ENCODE measurements around the gene TIGAR.

TIGAR gene

DNA sequence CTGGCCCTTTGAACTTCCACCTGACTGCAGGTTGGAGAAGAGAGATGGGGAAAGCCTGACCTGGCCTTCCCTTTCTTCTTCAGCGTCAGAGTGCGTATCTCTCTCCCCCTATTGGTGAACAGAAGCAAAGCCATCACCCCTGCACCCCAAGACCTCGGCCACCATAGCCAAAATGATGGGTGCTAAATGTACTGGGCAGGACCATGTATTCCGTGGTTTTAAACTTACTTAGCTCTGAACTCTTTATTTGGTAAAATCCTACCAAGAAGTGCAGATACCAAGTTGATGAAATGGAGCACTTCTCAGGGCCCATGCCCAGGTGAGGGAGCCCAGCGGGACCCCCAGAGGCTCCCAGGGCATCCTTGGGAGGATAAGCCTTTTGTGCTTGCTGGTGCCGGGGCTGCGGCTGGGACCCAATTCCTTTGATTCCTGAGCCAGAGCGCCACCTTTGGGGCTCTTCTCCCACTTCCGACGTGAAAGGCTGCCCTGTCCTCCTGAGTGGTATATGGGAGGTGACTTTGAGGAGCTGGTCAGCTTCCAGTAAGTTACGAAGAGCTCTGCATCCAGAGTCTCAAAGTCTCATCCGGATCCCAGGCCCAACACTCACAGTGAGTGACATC, 38.0 kb upstream of the TIGAR start:
- no peak for DNase-seq (ENCODE audit: low spot score)

DNA sequence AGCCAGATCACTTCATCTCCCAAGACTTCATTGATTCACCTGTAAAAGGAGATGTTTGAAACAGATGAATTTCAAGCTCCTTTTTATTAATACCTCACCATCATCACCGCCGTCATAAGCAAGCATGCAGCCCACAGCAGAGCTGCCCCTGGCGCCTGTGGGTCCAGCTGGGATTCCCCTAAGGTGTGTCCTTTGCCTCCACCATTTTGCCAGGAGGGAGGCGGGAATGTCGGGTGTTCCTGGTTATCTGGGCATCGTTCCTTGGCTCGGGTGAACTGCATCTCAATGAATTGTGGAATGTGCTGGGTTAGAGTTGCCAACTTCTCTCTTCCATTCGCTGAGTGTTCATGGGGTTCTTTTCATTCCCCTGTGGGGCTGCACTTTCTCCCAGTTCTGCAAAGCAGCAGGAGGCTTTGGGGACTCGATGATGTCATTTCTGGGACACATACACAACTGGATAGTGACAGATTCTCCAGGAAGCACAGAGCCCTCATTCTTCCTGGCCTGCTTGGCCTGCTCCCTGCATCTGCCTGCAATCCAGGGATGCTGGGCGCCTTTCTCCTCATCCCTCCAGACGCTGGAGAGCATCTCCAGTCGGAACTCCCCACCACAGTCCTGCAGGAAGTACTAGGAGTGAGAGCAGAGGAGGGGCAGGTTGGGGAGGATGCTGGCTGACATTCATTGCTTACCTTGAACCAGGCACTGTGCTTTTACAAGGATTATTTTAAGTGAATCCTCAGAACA, 37.3 kb upstream of the TIGAR start:
- DNase-seq (ENCODE audit: low spot score), result no peak

DNA sequence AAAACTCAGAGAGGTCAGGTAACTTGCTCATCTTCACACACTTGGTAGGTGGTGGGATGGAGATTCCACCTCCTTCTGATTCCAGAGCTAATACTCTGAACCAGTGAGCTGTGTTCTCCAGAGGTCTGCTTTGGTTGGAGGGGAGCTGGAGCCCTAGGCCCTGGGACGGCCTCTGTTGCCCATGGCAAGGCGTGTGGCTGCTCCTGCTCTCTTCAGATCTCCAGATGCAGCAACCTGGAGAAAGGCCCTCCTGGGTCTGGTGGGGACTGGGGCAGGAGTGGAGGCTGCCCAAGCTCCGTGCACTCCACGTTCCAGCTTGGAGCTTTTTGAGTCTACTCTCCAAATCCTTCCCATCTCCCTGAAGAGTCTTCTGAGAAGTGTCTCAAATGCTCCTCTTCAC, 36.7 kb upstream of the TIGAR start:
- DNase-seq (ENCODE audit: low spot score), result no peak

DNA sequence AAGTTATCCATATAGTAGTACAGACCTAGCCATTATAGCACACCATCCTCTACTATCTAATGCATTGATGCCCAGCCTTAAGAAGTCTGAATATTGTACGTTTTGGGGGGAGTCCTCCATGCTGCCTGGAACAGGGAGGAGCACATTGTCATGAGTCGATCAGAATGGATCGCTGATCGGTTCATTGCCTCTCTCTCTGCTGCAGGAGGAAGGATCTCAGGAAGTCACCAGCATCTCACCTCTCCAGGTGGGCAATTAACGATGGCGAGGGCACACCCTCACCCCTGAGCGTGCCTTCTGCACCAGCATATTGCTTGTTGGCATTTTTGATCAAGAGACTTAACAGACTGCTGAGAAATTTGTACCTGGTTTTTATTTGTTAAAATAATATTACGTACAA, 35.9 kb upstream of the TIGAR start:
- DNase-seq (ENCODE audit: low spot score), result no peak

DNA sequence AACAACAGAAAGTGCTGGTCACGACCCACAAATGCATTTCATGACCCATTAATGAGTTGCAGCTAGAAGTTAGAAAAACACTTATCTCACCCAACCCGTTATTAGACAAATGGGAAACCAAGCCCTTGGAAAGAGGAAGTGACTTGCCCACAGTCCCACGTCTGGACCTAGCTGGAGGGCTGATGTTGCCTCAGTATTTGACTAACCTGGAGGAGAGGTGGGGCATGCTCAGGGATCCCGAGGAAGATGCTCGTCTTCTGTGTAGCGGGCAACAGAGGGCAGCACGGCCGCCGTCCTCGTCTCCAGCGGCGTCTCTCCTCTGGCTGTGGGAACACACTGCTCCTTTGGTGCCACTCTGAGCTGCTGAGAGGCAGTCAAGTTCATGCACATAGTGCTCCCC, 34.8 kb upstream of the TIGAR start:
- DNase-seq (ENCODE audit: low spot score), result no peak

DNA sequence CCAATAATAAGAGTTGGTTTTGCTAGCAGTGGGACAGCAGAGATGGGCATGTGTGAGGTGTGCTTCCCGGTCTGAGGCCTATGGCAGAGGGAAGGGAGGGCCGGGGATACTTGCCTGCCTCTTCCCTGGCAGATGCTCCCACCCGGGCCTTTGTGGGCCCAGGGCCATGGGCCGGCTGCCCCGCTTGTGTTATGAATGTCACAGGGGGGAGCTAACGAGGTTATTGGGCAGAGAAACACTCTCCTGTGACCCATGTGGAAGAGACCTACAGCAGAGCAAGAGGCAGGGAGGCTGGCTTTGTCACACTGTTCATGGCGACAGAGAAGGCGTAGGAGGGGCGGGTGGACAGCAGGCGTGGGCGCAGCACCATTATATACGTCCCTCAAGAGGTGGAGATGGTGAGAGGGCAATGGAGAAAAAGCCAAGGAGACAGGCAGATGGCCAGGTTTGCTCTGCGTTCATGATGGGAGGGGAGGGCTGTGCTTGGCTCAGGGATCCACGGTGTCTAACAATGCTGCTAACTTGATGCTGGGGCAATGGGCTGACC, 34.2 kb upstream of the TIGAR start:
- DNase-seq (ENCODE audit: low spot score), result no peak

DNA sequence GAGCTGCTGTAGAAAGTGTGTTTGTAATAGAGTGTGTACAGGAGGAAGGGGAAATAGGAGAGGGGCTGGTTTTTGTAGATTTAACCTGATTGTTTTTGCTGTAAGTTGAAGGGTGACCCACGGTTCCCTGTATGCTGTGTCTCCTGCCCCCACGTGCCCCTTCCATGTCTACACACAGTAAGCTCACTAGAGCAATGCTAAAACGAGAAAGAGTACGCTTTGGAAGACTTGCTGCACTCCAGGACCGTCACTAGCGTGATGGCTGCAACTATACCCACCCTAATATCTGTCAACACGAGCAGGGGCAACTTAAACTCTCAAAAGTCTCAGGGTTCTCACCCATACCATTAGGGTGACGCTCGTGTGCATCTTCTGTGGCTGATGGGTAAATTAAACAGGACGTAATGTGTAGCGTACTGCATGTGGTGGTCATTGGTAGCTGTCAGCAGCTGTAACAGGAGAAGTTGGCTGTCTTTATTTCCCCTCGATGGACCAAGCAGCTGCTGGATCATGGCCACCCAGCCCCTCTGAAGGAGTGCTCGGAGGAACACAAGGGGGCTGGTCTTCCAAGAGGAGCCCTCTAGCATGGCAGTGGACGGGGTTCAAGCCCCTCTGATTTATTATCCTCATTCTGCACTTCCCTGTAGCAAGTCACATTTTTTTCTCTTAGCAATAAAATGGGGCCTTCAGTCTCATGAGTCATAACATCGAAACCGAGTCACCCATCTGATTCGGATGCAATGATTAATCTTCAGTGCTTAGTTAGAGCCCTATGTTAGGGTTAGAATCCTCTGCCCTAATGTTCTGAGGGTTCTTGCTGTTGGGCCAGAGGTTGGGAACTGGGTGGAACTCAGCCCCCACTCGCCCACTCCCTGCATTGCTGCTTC, 33.4 kb upstream of the TIGAR start:
- DNase-seq (ENCODE audit: low spot score), result no peak

DNA sequence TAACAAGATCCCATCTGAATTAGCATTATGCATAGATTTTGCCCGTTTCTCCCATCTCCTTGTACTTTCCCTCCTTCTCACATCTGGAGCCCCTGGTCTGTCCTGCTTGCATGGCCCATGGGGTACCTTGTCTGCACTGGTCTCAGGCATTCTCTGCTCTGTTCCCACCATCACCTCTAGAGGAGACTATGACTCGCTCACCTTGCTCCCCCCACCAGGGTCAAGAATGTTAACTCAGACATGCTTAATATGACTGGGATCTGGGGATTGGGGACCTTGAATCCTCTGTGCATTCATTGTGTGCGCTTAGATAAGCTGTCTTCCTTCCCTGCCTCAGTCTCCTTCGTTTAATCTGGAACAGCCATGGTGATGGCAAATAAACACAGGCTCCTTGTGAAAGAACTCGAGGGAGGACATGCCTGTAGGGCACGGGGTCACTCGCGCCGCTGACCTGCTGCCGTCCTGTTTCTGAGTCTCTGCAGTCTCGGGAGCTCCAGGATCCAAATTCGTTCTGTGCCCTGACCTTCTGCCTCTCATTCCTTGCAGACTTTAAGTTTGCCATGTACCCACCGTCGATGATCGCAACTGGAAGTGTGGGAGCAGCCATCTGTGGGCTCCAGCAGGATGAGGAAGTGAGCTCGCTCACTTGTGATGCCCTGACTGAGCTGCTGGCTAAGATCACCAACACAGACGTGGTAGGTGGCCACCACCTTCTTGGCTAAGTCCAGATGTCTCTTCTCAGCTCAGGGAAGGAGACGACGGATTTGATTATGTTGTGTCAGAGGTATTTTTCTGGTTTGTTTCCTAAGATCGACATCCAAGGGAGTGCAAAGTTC, 32.5 kb upstream of the TIGAR start:
- no peak for DNase-seq (ENCODE audit: low spot score)

DNA sequence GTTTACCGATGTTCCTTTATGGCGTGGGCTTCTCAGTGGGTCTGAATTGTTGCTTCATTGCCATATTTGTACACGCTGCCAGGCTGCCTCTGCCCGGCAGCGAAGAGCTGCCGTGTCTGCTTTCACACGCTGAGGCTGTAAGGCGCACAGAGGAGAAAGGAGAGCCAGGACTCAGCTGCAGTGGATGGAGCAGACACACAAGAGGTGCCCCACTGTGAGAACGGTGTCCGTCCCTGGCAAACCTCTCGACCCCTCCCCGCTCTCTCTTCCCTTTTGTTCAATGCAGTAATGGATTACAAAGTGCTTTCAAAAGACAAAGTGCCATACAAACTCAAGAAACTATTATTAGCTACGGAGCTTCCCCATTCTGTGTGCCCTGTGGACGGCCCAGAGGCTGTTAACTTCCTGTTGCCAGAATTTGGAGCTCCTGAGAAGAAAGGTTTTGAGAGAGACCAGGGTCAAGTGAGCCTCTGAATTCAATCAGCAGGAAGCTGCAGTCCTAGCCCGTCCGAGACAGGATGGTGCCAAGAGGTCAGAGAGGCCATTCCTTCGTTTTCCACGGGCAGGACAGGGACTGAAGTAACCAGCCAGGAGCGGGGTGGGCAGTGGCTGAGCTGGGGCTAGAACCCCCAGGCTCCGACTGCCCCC, 31.7 kb upstream of the TIGAR start:
- DNase-seq (ENCODE audit: low spot score), result no peak

DNA sequence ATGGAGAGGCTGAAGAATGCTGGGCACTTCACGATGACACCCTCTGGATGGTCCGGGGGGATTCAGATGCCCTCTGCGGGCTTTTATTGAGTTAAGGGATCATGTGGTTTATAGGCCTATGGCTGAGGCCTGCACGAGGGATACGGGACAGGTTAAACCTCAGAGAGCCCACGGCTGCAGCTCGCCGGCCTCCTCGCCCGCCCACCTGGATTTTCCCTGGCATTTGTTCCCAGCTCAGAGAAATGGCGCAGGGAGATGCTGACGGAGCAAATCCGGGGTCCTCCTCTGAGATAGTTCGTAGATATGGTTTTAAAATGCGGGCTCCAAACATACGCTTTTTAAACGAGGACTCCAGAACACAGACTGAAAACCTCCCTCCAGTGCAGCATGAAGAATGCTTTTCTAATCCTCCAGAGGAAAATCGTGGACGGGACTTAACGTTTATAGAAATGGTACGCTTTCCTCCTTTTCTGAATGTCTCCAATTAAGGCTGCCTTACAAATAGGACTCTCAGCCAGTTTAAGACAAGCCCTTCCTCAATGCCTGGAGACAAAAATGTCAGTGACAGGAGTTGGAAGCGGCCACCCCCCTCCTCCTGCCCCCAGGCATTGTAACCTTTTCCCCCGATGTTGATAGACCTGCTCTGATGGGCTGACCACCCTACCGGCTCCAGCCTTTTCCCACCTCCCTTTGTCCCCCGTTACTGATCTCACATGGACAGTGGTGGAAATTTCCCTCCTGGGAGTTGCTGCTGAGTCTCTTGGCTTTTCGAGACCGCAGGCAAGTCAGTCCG, 30.8 kb upstream of the TIGAR start:
- no peak for DNase-seq (ENCODE audit: low spot score)

DNA sequence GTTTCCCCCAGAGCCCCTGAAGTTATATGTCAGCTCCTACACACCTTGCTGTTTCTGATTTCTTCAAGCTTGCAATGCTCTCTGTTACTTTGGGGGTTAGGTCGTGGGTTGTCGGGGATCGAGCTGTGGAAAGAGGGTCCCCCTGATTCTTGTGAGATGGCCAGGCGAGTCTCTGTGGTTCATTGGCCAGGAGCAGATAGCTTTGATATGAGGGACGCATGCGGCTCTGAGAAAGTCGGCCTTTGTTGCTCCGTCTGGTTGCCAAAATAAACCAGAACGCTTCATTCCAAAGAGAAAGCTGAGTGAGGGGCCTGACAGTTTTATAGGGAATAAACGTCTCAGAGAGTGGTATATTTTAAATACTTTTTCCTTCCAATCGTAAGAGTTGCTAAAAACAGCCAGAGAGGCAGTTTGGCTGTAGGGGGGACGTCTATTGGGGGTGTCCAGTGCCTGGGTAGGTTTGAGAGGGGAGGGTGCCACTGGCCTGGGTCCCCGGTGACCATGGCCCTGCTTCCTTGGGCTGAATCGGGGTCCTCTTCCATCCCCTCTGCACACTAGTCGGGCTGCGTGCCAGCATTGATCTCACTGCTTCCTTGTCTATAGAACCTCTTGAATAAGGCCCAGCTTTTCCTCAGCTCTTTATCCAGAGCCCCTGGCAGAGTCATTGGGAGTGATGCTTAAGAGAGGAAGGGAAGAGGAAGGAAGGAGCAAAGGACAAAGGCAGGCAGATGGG, 28.5 kb upstream of the TIGAR start:
- no peak for DNase-seq (ENCODE audit: low spot score)

DNA sequence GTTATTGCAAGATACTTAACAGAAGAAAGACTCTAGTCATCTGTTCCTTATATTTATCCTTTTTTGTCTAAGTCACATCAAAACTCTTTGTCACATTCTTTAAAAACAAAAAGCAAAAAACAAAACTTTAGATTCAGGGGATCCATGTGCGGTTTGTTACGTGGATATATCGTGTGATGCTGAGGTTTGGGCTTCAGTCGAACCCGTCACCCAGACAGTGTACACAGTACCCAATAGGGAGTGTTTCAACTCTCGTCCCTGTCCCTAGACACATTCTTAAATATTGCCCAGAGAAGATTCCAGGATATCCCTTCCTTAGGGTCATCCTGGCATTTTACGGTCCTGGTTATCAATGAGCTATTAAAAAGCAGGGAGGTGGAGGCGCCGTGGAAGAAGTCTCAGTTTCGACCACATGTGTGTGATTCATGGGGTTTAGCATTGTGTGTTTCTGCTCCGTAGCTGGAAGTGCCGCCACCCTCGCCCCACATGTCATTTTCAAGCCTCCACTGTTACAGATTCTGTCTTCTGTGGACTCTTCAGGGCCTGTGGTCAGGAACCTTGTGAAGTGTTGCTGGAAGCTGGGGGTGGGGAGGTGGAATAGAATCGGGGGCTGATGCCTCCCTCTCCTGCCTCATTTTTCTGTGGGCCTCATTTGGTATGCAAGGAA, 27.6 kb upstream of the TIGAR start:
- DNase-seq (ENCODE audit: low spot score), result no peak

DNA sequence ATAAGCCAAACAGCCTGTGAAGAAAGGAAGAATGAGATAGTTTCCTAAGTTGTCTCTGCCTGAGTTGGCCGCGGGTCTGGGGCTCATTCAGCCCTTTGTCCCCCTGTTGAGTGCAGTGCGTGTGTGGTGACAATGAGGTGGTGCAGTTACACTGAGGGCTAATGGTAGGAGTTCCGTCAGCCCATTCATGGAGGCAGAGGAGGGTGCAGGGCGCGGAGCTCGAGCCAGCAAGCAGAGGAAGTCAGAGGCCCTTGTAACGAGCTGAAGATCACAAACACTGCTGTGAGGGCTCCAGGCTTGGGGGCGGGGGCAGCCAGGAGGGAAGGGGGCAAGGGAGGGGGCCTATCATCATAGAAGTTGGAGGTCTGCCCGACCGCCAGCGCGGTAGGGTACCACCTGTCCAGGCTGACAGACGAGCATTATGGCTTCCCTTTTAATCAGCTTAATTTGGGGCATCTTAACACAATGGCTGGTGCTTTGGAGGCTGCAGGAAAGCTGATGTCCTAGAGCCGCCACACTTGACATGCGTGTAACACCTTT, 27.0 kb upstream of the TIGAR start:
- DNase-seq (ENCODE audit: low spot score), result no peak

DNA sequence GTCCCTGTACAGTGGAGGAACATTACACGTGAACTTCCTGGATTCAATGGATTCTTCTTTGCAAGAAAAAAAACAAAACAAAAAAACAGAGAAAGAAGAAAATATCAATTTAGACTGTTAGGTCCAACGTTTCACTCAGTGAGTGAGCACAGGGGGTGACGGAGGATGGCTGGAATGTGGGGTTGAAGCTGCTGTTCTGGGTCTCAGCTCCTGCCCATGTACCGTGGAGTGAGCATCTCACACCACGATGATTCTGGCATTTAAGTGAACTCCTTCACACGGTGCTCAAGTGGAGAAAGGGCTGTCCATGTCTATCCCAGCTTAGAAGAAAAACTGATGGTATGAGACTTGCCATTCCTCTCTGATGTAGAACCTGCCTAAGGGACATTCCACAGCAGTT, 24.3 kb upstream of the TIGAR start:
- no peak for DNase-seq (ENCODE audit: low spot score)

DNA sequence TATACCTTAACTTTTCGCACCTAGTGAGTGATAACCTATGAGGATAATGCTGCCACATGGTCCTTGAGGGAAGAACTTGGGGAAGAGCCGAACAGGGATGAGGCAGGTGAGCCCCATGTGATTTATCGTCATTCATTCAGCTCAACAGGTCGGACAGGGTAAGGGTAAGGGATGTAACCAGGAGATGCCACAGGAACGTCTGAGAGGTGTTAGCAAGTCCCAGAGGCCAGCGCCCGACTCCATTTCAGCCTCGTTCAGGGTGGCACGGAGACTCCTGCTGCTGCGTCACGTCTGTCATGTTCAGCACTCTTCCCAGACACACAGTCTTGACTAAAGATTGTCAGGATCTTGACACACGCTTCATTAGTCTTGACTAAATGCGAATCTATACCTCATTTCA, 23.4 kb upstream of the TIGAR start:
- DNase-seq (ENCODE audit: low spot score), result no peak

DNA sequence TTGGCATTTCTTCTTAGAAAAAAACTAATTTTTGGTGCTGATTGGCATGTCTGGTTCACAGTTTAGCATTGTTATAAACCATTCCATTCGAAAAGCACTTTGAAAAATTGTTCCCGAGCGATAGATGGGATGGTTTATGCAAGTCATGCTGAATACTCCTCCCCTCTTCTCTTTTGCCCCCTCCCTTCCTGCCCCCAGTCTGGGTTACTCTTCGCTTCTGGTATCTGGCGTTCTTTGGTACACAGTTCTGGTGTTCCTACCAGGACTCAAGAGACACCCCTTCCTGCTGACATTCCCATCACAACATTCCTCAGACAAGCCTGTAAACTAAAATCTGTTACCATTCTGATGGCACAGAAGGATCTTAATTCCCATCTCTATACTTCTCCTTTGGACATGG, 20.1 kb upstream of the TIGAR start:
- no peak for DNase-seq (ENCODE audit: low spot score)

DNA sequence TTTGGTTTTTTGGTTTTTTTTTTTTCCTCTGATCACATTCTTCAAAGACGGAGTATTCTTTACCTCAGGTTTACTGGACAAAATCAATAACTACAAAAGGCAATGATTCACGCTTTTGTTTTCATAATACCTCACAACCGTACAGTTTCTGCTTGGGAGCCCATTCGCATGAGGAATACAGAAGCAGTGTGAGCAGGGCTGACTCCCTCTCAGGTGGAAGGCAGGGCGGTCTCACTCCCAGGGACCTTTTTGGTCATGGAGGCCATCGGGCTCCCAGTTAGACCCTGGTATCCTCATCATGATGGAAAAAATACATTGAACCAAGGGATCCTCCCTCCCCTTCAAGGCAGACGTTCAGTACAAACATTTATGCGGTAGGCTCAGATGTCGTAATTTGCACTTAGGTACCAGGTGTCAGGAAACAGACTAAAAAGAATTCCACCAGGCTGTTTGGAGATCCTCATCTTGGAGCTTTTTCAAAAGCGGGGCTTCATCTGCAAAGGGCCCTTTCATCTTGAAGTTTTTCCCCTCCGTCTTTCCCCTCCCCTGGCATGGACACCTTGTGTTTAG, 19.0 kb upstream of the TIGAR start:
- DNase-seq (ENCODE audit: low spot score), result no peak

DNA sequence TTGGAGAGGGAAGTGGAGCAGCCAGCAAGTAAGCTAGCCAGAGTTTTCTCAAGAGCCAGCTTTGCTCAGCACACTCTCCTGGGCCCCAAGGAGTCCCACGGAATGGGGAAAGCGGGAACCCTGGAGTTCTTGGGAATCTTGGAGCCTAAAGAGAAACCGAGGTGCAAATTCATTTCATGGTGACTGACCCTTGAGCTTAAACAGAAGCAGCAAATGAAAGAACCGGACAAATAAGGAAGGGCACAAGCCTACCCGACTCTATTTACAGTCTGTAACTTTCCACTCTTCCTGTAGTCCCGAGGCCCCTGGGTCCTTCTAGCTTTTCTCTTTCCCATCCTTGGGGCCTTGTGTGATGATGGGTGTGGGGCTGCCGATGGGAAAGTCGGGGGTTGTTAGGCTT, 18.1 kb upstream of the TIGAR start:
- no peak for DNase-seq (ENCODE audit: low spot score)

DNA sequence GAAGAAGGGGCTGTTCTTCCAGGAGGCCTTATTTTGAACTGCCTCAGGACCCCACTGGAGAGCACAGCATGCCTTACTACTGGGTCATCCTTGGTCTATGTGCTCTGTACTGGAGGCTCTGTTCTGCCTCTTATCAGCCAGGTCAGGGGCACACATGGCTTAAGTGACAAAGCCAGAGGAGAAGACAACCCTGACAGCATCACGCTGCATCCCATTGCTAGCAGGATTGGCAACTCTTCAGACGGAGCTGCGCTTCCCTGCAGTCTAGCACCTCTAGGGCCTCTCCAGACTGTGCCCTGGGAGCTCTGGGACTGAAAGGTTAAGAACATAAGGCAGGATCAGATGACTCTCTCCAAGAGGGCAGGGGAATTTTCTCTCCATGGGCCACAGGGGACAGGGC, 17.3 kb upstream of the TIGAR start:
- no peak for DNase-seq (ENCODE audit: low spot score)

Data from germinal center (tissue), 1 donor.